Kasumi-1 (cell line): Measurements from ENCODE around the gene MGST2.

Source experiments
- DNase-seq, 2 experiments: peaks; one replicate each; lab custom pipeline; 2025; lab: John Stamatoyannopoulos, UW

Gene MGST2

DNA sequence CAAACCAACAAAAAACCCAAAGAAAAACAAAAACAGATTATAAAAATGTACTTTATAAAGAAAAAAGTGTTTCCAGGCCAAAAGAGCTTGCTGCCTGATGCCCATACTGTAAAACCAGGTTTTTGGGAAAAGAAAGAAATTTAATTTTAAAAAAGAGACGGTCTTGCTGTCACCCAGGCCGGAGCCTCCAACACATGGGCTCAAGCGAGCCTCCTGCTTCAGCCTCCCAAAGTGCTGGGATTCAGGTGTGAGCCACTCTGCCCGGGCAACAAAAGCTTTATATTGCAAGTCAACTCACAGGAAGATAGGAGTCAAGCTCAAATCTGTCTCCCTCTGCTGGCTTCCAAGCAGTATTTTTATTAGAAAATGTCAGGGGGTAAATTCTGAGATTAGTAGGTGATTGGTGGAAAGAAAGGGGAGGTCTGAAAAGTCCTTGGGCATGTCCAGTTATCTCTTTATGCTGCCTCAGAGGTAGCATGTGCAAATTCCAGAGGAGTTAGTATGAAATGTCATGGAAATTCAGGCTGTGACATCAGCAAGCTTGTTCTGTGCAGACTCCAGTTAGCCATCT is 39.4 kb downstream of the MGST2 start:
- peak; percentile 38 to 51 for DNase-seq

- no peak for DNase-seq
Measured at GRCh38 chr4:139709660-139710059, 44.0 kb downstream of the MGST2 start.

- no peak for DNase-seq
Measured at GRCh38 chr4:139710073-139710472, 44.5 kb downstream of the MGST2 start.

GRCh38 chr4:139711461-139711860 is 45.8 kb downstream of the MGST2 start:
- DNase-seq: no peak

- DNase-seq: no peak
Measured at GRCh38 chr4:139712882-139713281, 47.3 kb downstream of the MGST2 start.

- no peak for DNase-seq
Measured at GRCh38 chr4:139715746-139716391, 50.2 kb downstream of the MGST2 start.

GRCh38 chr4:139718358-139718757 is 52.7 kb downstream of the MGST2 start:
- DNase-seq: no peak

DNA sequence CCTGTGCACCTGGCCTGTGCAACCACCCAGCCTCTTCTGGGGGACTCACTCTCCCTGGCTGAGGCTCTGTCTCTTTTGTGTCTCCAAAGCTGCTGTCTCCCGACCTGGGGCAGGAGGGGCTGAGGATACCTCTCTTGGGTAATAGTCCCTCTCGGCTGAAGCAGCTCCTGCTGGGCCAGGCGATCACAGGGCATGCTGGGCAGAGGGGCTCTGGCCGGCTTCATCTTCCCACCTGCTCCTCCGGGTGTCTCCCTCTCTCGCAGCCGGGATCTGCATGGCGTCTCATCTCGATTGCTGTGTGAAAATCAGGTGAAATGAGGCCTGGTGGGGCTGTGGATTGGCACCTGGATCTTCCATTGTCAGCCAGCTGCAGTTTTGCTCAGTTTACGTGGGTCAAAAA is 53.2 kb downstream of the MGST2 start:
- DNase-seq: no peak

DNA sequence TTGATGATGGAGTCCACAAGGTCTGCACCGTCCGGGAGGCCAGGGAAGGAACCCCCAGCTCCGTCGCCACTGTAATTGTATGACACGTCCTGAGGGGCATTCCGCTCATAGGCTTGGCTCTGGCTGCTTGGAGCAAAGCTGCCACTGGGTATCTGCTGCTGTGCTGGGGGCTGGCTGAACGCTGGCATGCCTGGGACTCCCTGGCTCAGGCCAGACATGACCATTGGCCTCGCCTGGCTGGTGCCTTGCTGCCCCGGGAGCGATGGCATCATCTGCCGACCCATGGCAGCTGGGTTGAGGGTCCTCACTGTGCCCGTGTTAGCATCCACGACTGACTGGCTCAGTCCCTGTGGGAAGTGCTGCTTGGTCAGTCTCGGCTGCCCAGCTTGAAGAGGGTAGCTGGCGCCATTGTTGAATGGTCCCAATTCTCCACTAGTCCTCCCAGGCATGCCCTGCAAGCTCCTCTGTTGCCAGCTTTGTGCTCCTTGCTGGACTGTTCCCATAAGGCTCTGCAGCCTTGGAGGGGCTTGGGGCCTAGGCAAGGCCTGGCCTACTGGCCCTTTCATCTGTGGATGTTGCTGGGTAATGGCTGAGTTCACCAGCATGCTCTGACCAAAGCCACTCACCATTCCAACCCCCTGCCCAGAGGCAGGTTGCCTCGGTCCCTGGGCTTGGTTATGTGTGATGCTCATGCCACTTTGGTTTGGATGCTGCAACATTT is 53.9 kb downstream of the MGST2 start:
- DNase-seq: no peak

- DNase-seq: no peak
Measured at GRCh38 chr4:139720806-139721205, 55.2 kb downstream of the MGST2 start.

DNA sequence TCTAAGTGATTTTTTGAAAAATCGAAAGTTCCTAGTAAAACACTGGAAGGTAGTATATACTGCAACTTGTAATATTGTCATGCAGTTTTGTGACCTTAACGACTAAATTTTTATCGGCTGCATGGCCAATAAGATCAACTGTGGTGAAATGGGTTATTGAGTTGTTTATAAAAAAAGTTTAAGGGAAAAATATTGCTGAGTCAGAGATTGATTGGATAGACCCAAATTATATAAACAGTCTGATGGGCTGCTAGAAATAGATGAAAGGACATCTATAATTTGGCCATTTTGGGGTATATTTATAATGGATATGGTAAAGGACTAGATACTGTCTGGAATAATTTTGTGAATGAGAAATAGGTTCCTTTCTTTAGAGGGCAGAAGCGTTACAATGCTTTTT is 56.2 kb downstream of the MGST2 start:
- DNase-seq: no peak

DNA sequence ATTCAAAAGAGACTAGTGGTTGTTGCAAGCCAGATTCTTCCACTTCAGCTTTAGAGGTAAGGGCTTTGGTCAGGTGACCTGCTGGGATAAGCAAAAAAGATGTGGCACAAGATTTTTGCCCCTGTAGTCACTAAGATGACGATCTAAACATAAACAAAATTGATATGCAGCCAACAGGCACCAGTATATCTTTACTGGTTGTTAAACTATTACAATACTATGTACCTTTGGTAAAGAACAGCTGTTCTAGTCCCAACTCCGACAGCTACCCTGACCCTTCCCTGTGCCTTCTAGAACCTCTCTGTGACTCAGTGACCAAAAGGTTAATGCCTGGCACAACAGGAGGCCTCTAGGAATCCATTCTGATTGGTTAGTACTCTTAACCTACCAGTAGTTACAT is 59.6 kb downstream of the MGST2 start:
- no peak for DNase-seq

GRCh38 chr4:139726615-139727014 is 61.0 kb downstream of the MGST2 start:
- DNase-seq: no peak

- DNase-seq: no peak
Measured at GRCh38 chr4:139728146-139728545, 62.5 kb downstream of the MGST2 start.

- DNase-seq: no peak
Measured at GRCh38 chr4:139728840-139729239, 63.2 kb downstream of the MGST2 start.

DNA sequence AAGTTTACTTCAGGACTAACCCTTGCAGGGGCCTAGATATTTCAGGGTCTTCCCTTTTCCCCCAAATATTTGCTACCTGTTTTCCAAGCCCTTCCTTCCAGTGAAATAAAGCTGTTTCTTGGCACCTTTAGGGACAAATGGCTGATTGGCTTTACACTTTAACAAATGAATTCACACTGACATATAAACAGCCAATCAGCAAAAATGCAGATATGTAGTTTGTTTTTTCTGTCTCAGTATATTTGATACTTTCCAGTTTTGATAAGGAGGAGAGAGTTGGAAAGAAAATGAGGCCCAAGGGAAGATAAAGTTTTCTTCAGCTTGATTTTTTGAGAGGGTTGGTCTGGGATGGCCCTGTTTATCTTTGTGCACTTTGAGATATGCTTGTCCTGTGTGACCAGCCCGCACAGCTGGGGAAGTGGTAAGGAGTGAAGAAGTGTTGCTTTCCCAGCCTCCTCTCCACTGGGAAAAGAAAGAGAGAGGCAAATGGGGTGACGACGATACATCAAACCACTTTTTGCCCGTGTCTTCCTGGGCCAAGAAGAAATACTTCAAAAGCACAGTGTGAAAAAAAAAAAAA is 67.5 kb downstream of the MGST2 start:
- no peak for DNase-seq

- no peak for DNase-seq
Measured at GRCh38 chr4:139734201-139734874, 68.7 kb downstream of the MGST2 start.

DNA sequence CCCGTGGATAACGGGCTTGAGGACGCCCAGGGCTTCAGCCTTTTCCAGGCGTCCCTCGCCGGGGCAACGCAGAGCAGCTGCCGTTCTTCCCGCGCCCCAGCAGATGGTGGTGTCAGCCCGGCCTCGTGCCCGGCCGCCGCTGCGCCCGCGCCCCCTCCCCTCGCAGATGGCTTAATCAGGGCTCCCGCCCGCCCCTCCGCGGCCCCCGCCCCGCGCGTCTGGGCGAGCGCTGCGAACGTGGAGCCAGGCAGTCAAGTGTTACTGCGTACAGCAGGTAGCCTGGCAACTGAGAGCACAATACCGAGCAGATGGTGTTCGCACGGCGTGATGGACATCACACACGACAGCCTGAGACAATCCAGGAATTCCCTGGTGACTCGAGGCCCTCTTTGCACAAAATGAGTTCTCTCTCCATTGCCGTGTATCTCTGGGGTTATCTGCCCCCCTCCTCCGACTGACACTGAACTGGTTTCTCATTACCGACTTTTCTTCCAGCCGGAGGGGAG is 69.3 kb downstream of the MGST2 start:
- peak; percentile 46 to 52 for DNase-seq

DNA sequence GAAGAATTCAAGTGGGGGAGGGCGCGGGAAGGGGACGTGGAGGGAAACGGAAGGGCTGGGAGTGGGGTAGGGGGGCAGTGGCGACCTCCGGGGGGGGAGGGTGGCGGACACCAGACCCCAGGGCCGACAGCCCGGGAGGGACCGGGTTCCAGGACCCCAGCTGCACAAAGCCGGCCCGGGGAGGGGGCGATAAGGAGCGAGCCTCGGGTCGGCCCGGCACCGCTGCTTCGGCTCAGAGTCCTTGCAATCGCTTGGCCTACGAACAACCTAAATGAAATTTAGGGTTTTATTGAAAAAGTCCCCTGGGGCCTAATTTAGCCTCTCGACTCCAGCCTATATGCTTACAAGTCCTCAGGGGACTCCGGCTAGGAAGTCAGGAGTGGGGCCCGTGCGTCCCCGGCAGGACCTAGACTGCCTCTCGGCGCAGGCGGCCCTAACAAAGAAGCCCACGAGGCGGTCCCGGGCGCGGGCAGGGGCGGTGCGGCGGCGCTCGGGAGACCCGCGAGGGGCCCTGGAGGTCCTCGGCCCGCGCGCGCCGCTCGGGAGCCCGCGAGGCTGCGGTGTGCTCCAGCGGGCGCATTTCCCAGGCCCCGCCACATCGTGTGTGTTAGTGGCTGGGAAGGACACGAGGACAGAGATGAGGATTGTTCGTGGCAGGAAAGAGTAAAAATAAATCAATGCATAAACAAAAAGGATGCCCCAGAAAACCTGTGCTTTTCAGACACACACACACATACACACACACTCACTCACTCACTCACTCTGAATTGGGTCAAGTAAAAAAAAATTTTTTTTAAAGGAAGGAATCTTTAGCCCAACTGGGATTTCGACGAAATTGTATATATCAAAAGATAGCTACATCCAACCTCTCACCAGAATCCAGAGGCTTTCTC is 70.0 kb downstream of the MGST2 start:
- DNase-seq: no peak

- no peak for DNase-seq
Measured at GRCh38 chr4:139736274-139736660, 70.6 kb downstream of the MGST2 start.

DNA sequence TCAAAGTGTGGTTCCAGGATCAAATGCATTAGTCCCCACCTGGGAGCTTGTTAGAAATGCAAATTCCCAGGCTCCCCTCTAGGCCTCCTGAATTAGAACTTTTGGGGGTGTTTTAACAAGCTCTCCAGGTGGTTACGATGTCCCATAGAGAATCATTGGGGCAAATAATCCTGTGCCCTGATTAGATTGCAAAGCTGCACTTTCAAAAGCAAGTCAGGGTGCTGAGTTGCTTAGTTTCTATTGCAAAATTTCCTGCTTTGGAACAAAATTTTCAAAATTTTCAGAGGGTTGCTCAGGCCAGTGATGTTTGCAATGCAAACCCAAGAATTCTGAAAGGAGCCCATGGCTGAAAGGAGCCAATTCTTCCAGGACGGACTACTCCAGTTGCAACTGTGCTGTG is 71.0 kb downstream of the MGST2 start:
- DNase-seq: no peak
